HG02642 (cell line): ENCODE measurements around the gene MAGI2.

Experiments
- ATAC-seq: cut with Tn5 transposase; IDR thresholded peaks from one replicate; pipeline ENCODE4 v1.9.1; 2021; ENCODE audit warnings: mild to moderate bottlenecking; ENCODE audit not compliant: unreplicated experiment, poor library complexity

MAGI2 gene

DNA sequence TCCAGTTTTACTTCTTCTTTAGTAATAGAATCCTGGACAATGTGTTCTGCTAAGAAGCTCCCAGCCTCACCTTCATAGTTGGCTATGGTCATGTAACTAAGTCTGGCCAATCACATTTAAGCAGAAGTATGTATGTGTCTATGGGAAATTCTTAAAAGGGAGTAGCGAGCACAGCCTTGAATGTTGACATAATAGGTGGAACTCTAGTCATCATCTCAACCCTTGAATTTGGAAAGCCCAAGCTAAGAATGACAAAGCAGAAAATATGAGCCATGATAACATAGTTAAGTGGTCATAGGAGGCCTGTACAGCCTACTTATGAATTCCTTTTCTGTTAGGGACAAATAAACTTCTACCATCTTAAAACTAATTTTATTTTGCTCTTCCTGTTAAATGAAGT, 134.1 kb downstream of the MAGI2 start:
- ATAC-seq = no peak

DNA sequence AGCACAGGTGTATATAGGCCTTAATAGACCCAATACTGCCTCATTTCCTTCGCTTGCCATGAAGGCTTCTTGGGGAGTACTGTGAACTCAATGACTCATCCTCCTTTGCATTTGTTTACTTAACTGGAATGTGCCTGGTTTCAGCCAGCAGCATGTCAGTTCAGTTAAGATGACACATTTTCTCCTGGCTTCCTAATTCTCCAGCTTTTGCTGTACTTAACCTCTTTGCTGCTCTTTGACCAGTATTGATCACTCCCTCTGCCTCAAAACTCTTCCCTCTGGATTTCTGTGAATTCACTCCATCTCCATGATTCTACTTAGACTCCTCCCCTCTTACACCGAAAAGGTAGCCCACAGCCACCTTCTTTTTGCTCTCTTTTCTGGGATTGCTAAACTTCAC, 135.7 kb downstream of the MAGI2 start:
- no peak for ATAC-seq

DNA sequence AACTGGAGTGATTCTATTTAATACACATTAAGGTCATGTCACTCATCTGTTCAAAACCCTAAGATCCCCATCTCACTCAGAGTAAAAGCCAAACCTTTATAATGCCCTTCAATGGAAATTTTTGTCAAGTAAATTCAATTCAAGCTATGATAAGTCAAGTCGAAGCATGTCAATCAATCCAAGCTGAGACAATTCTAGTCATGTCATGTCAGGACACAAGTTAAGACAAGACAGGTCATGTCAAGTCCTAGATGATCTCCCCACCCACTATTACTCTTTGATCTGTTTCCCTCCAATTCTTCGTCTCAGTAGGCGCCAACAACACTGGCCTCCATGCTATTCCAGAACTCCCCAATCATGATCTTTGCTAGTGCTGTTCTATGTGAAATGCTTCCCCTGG, 141.4 kb downstream of the MAGI2 start:
- ATAC-seq = no peak

DNA sequence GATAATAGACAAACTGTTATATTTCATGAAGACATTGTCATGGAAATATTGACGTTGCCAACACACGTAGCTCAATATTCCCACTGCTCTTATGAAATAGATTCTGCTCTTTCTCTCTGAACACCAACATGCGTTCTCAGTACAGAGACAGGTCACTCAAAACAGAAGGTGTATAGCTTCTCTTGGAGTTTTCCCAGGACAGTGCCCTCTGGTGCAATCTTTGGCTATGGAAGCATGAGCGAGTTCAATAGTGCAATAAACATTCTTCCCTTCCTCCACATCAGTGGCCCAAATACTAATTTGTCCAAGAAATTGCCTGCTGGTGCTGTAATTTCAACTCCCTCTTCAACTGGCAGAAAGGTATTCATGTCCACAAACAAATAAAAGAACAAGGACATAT, 145.3 kb downstream of the MAGI2 start:
- no peak for ATAC-seq

DNA sequence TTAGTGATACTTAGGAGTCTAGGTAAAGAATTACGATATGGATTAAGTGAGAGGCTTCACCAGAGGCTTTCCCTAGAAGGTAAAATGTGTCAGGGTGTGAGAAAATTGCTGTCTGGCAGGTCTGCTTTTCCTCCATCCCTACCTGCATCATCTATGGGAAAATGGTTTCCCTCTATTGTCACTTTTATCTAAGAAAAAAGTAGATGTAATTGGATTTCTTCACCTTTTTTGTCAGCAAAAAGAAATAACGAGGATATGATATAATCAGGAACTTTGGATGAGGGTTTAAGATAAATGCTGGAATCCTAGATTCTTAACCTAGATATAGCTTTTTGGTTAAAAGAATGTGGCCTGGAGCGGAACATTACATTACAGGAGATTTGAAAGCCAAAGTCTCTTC, 146.1 kb downstream of the MAGI2 start:
- no peak for ATAC-seq

DNA sequence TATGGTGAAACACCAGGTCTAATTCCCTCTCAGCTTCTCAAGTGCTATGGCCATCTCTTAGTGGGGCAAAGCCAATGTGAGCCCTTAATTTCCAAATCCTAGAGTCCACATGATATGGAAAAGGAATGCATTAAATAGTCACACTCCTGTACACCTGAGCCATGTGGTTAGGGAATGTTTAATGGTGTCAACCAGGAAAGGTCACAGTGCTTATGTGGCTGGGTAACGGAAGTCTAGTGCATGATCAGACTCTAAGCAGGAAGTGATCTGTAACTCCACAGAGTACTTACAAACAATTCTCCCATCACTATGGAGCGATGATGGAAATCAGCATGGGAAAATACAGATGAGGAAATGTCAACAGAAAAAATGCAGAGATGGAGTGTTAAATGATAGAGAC, 148.8 kb downstream of the MAGI2 start:
- ATAC-seq = no peak

DNA sequence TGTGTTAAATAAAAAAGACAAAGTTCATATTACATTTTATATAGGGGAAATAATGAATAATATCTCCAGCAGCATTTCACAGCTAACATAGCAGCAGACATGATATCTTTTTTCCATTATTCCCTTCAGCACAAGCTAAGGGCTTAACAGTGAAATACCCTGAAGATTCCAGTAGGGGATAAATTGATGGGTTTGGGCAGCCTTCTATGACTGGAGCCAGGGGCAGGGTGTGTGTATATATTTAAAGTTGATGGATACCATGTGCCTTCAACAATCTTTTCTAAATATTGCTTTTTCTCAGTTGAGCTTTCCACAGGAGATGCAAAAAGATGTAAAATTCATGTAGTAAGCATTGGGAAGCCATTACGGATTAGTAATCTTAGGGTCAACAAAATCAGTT, 151.2 kb downstream of the MAGI2 start:
- ATAC-seq = no peak

DNA sequence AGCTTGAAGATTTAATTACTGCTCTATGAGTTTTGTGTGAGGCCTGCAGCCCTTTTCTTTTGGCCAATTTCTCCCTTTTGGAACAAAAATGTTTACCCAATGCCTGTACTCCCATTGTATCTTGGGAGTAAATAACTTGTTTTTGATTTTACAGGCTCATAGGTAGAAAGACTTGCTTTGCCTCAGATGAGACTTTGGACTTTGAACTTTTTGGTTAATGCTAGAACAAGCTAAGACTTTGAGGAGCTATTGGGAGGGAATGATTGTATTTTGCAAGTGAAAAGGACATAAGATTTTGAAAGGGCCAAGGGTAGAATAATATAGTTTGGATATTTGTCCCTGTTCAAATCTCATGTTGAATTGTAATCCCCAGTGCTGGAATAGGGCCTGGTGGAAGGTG, 152.0 kb downstream of the MAGI2 start:
- no peak for ATAC-seq

DNA sequence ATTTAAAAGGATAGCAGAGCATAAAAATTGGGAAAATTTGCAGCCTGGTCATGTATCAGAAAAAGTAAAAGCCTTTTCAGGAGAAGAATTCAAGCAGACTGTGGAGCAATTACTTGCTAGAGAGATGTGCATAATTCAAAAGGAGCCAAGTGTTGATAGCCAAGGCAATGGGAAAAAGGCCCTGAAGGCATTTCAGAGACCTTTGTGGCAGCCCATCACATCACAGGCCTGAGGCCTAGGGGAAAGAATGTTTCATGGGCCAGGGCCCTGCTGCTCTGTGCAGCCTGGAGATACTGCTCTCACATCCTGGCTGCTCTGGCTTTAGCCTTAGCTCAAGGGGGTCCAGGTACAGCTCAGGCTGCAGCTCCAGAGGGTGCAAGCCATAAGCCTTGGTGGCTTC, 152.9 kb downstream of the MAGI2 start:
- ATAC-seq = no peak

DNA sequence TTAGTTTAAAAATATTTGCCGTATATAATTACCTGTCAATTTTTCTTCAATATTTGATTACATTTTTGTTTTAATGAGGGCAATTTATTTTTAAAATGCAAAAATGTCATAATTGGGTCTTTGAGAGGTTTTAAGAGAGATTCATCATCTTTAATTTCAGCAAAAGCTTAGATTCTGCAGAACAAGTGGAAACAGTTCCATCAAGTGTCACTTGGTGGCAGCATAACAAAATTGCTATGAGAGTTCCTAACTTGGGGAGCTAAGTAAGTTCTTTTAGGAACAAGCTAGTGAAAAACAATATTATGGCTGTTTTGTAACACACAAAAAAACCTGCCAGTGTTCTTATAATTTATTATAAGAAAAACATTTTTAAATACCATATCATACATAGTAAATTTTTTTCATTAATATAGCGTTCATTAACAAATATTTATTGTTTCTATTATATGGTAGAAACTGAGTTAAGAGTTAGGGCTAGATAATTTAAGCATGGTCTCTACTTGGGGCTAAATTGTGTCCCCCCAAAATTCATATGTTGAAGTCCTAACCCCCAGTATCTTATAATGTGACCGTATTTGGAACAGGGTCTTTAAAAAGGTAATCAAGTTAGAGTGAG, 155.2 kb downstream of the MAGI2 start:
- no peak for ATAC-seq

DNA sequence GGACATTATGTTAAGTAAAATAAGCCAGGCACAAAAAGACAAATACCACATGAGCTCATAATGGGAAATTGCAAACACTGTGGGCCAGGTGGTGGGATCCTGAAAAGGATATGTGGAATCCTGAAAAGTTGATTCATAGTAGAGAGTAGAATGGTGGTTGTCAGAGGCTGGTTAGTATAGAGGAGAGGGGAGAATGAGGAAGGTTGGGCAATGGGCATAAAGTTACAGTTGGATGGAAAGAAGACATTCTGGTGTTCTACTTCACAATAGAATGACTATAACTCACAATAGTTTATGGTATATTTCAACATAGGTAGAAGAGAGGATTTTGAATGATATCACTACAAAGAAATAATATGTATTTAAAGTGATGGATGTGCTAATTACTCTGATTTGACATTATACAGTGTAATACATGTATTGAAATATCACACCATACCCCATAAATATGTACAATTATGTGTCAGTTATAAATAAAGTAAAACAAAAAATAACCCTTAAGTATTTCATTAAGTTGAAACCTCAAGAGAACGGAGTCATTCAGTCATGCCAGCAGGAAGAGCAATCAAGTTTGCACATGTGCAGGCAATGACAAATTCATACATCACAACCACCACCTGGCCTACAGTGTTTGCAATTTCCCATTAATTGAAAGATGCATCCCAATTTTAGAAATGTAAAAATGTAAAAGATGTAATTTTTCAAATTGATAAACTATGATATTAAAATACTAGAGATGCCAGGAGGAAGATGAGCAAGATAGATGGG, 156.7 kb downstream of the MAGI2 start:
- ATAC-seq = no peak

DNA sequence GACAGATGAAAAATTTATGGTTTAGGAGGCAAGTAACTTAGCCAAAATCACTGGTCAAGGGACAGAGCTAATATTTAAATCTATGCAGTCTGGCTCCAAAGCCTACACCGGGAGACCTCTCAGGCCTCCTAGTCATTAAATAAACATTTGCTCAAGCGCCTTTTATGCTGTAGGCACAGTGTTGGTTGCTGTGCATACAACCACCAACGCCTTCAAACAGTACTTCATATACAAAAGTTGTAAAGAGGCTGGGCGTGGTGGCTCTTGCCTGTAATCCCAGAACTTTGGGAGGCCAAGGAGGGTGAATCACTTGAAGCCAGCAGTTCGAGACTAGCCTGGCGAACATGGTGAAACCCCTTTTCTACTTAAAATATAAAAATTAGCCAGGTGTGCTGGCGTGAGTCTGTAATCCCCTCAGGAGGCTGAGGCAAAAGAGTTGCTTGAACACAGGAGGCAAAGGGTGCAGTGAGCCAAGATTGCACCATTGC, 159.8 kb downstream of the MAGI2 start:
- no peak for ATAC-seq

DNA sequence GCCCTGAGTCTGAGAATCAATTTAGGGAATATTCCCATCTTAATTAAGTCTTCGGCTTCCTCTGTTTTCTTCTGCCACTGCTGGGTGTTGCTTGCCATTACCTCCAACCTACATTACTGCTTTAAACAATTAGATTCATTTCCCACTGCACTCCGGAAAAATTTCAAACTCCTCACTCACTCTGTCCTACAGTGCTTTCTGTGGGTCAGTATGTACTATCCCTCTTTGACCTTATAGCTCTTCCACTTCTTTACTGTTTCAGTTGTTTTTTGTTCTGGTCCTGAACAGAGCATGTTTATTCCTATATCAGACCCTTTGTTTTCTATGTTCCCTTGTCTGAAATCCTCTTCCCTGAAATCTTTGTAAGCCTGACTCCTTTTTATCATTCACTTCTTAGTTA, 160.6 kb downstream of the MAGI2 start:
- no peak for ATAC-seq

DNA sequence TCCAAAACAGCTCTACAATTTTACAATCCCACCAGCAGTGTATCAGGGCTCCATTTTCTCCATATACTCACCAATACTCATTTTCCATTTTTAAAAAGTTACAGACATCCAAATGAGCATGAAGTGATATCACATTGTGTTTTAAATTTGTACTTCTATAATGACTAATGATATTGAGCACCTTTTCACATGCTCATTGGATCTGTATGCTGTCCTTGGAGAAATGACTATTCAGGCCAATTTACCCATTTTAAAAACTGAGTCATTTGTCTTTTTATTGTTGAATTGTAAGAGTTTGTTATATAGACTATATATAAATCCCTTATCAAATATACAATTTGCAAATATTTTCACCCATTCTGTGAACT, 162.0 kb downstream of the MAGI2 start:
- no peak for ATAC-seq

DNA sequence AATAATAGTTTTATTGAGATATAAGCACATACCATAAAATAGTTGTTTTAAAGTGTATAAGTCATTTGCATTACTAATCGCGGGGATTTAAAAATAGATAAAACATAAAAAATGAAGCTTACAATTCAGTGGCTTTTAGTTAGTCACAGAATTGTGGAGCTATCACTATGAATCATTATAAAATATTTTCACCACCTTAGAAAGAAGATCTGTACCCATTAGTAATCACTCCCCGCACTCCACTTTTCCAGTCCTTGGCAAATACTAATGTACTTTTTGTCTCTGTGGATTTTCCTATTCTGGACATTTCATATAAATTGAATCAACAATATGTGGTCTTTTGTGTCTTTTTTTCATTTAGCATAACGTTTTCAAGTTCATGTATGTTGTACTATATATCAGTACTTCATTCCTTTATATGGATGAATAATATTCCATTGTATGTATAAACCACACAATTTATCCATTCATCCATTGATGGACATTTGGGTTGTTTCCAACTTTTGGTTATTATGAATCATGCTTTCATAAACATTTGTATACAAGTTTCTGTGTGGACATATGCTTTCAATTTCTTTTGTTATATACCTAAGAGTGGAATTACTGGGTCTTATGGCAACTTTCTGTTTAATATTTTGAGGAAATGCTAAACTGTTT, 162.5 kb downstream of the MAGI2 start:
- ATAC-seq = no peak

DNA sequence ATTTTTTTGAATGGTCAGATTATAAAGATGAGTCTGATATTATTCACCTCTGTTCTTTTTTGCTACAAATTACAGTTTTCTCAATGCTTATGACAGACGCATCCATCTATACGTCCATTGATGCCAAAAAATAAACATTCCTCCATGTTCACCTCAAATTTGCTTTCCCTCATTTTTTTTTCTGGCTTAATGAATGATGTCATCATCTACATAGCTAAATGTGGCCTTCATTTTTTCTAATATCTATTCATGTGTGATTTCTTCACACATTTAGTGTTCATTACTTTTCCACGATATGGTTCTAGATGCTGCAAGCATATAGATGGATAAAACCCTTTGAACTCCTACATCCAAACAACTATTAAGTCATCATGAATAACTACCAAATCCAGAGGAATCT, 163.1 kb downstream of the MAGI2 start:
- no peak for ATAC-seq

DNA sequence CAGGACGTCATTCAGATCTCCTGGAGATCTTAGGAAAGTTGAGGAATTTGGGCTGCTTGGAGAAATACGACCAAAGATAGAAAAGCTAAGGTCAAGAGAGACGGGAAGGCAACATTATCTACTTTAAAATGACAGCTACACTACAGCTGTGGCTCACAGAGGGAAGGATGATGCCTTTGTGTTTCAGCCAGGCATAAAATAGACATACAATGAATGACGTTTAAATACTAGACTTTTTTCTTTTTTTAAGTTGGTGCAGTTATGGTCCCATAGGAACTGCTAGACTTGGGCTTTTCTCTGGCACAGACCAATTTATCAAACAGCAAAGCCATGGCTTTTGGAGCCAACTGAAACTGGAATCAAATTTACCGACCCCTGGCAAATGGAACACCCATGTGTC, 164.8 kb downstream of the MAGI2 start:
- no peak for ATAC-seq

DNA sequence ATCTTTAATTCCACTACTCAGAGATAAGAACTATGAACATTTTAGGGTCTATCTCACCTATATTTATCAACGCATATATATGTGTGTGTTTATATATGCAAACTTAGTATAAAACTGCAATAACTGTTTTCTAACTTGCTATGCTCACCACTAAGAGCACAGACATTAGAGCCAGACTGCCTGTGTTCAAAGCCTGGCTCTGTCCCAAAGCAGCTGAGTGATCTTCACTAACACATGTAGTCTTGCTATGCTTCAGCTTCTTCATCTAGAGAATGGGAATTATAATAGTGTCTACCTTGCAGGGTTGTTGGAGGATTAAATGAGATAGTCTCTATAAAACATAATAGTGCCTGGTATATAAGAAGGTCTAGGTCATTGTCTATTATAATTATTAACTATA, 165.5 kb downstream of the MAGI2 start:
- ATAC-seq = no peak

DNA sequence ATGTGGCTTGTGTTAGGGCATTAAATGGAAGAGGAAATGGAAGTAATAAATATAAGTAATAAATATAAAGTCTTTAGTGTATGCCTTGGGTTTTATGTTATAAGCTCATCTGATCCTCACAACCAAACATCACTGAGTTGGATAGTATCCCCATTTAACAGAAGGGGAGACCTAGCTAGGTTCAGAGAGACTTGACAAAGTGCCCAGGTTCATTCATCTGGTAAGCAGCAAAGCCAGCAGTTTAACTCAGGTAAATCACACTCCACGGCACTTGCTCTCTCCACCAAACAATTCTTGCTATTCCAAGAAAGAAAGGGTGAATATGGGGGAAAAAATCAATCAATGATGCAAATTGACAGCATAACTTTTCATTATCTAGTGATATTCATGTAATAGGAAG, 167.3 kb downstream of the MAGI2 start:
- ATAC-seq = no peak

DNA sequence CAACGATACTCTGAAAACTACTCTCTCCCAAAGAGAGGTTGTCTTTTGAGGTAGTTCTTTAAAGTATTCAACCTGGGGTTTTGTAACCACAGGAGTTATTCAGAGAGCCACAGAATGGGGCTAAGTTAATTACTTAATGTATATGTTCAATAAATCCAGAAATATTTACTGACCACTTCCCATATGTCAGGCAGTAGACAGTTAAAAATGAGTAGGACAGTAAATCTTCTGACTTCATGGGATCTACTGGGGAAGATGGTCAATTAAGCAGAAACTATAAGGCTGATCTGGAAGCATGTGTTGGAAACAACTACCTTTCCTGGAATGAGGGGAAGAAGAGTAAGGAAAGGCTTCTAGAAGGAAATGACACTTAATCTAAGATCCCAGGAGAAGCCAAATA, 167.7 kb downstream of the MAGI2 start:
- no peak for ATAC-seq

DNA sequence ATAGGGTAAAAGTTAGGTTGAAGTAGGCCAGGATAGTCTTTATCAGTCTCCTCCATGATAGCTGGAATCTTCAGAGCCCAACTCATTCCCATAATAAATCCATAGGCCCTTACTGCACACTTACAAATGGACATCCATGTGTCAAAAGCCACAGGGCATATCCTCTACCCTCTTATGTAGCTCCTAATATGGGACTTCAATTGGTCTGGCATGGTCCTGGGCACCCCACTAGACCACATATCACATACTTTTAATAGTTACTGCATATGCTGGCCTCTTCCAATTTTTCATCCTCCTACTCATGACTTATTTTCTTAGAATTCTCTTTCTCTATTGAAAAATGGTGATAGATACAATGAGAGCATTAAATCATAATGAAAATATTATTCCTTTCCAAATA, 169.3 kb downstream of the MAGI2 start:
- ATAC-seq = no peak
